Gastroesophageal sphincter (tissue), 3 donors: ENCODE data around the gene TANC1.
"Not testable (repeated sequence)": the region's sequence is repeated elsewhere in the genome, so short reads cannot be mapped to it uniquely, and the experiment has no call there.

Experiments used
- POLR2A ChIP-seq, 2 donors: fragments of 450-650 bp; IDR thresholded peaks; one replicate each; pipeline ENCODE4 v1.6.1; 2017; ENCODE audit warnings: antibody characterized with exemption in 2 of 2, mild to moderate bottlenecking in 2 of 2, moderate library complexity in 1 of 2
- POLR2AphosphoS5 ChIP-seq: sonication (generic); formaldehyde crosslinking; IDR thresholded peaks from one replicate; pipeline ENCODE4 v1.6.1; 2017; ENCODE audit warnings: antibody characterized with exemption
- TF ChIP-seq, protein P1 (sequence below), 4 experiments: fragments of 200-600 bp in 2 of 4; fragments of 450-650 bp in 2 of 4; sonication (generic) in 1 of 4; IDR thresholded peaks; one replicate each; pipeline ENCODE4 v1.5.1; 2017 to 2019; ENCODE audit warnings: antibody characterized with exemption in 4 of 4, mild to moderate bottlenecking in 2 of 4, moderate library complexity in 2 of 4

DNA sequence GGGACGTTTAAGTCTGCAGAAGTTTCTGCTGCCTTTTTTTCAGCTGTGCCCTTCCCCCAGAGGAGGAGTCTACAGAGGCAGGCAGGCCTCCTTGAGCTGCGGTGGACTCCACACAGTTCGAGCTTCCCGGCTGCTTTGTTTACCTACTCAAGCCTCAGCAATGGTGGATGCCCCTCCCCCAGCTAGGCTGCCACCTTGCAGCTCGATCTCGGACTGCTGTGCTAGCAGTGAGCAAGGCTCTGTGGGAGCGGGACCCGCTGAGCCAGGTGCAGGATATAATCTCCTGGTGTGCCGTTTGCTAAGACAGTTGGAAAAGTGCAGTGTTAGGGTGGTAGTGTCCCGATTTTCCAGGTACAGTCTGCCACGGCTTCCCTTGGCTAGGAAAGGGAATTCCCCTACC is 72.9 kb downstream of the TANC1 start:
- TF ChIP-seq, protein P1, sequence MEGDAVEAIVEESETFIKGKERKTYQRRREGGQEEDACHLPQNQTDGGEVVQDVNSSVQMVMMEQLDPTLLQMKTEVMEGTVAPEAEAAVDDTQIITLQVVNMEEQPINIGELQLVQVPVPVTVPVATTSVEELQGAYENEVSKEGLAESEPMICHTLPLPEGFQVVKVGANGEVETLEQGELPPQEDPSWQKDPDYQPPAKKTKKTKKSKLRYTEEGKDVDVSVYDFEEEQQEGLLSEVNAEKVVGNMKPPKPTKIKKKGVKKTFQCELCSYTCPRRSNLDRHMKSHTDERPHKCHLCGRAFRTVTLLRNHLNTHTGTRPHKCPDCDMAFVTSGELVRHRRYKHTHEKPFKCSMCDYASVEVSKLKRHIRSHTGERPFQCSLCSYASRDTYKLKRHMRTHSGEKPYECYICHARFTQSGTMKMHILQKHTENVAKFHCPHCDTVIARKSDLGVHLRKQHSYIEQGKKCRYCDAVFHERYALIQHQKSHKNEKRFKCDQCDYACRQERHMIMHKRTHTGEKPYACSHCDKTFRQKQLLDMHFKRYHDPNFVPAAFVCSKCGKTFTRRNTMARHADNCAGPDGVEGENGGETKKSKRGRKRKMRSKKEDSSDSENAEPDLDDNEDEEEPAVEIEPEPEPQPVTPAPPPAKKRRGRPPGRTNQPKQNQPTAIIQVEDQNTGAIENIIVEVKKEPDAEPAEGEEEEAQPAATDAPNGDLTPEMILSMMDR (IDR thresholded peaks at IDR 0.05): not testable (repeated sequence)
- TF ChIP-seq POLR2A (IDR thresholded peaks at IDR 0.05); POLR2AphosphoS5: not testable (repeated sequence)
